OCI-LY1 (cell line): ENCODE data around the gene ZBTB46.

Source experiments
- CTCF ChIP-seq: fragments of 200-600 bp; sonication (generic), shearing (Covaris generic); IDR thresholded peaks from 2 replicates; pipeline ENCODE4 v1.5.1; 2017; ENCODE audit warnings: mild to moderate bottlenecking, antibody characterized with exemption, low read length, moderate library complexity, mixed read lengths
- EZH2 ChIP-seq: fragments of 200-600 bp; sonication (generic), shearing (Covaris generic); IDR thresholded peaks from 2 replicates; pipeline ENCODE4 v1.8.0; 2017; ENCODE audit warnings: borderline replicate concordance, mixed run types, mild to moderate bottlenecking, antibody characterized with exemption, low read length, moderate library complexity, mixed read lengths

GRCh38 chr20:63772781-63773518 is 58.1 kb downstream of the ZBTB46 start:
- no peak for TF ChIP-seq CTCF
- TF ChIP-seq EZH2, result no peak
